Uterus (tissue), 4 donors: ENCODE measurements around the gene GTF2F2. TPM values are rescaled to one million over a fixed set of nuclear protein-coding genes. Genes with fewer than 3 reads are reported as not detected.

Experiments used
- DNase-seq, 2 donors: peaks; one replicate each; pipeline ENCODE4 v3.0.0-alpha.2; 2019 to 2020
- H3K27ac ChIP-seq, 2 donors: fragments of 200-600 bp; sonication (generic); 1 replicate in 1 of 2; 2 replicates in 1 of 2; pipeline ENCODE4 v1.5.1; 2016 to 2018
- H3K27me3 ChIP-seq, 2 donors: fragments of 200-600 bp; sonication (generic); one replicate each; pipeline ENCODE4 v1.5.1; 2018 to 2019; ENCODE audit warnings: control low read depth in 1 of 2
- H3K36me3 ChIP-seq, 2 donors: fragments of 200-600 bp; sonication (generic); one replicate each; pipeline ENCODE4 v1.5.1; 2019; ENCODE audit warnings: control low read depth in 1 of 2
- H3K4me1 ChIP-seq, 2 donors: fragments of 200-600 bp; sonication (generic); one replicate each; pipeline ENCODE4 v1.5.1; 2018 to 2019; ENCODE audit warnings: control low read depth in 1 of 2
- H3K4me3 ChIP-seq, 2 donors: fragments of 200-600 bp; sonication (generic); 1 replicate in 1 of 2; 2 replicates in 1 of 2; pipeline ENCODE4 v1.5.1; 2018 to 2019; ENCODE audit warnings: mild to moderate bottlenecking in 1 of 2
- H3K9me3 ChIP-seq, 2 donors: fragments of 200-600 bp; sonication (generic); one replicate each; pipeline ENCODE4 v1.5.1; 2019; ENCODE audit warnings: control low read depth in 1 of 2
- POLR2A ChIP-seq, 2 donors: fragments of 450-650 bp; IDR thresholded peaks; one replicate each; pipeline ENCODE4 v1.6.1; 2016; ENCODE audit warnings: antibody characterized with exemption in 2 of 2, mild to moderate bottlenecking in 1 of 2, moderate library complexity in 1 of 2
- intact Hi-C: fragments of 100-400 bp; cut with DNase I; formaldehyde crosslinking; loops from one replicate; pipeline ENCODE4 v1.15.1; 2023; ENCODE audit warnings: low total_unique reads
- total RNA-seq, 4 donors: library from RNA; depleted of rRNA in 3 of 4; stranded (reverse); fragments of >200 nt in 3 of 4; gene quantifications; one replicate each; pipeline versions ENCODE4 v1.1.0 to v1.2.4, GENCODE V29; 2014 to 2023
- TF ChIP-seq, protein P1 (sequence below), 4 experiments: fragments of 200-600 bp in 2 of 4; fragments of 450-650 bp in 2 of 4; sonication (generic) in 2 of 4; IDR thresholded peaks; one replicate each; pipeline ENCODE4 v1.5.1; 2016 to 2019; ENCODE audit warnings: antibody characterized with exemption in 4 of 4, mild to moderate bottlenecking in 2 of 4, moderate library complexity in 1 of 4
- donor health status: DM: yes; HTN: yes; CAD: no.

Gene GTF2F2
- total RNA-seq, 4 donors from 2014 or later = 6.2 to 35.1 (median 20.9) TPM

DNA sequence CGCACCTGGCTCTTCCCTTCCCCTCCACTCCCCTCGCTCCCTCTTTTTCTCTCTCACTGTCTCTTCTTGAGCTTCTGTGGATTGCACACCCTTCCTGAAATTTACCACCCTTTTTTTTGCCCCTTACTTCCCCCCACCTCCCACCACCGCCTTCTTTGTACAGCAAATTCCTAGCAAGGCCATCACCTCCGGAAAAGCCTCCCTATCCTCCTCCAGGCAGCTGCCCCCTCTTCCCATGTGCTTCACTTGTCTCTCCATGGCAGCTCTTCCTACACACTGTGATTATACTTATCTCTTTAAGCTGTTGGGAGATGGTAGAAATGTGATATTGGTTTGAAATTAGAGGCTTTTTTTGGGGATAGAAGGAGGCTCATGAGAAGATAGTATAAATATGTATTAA, 108.9 kb downstream of the GTF2F2 start:
- intact Hi-C loops = no loop called here
- Histone ChIP-seq H3K27me3 (no peaks in the 10 kb centered on the region), H3K4me1 (no peaks in the 10 kb centered on the region), H3K4me3 (no peak overlapping the region), H3K36me3 (no peaks in the 10 kb centered on the region), H3K9me3 (no peaks in the 10 kb centered on the region), H3K27ac (no peak overlapping the region)
- TF ChIP-seq POLR2A (IDR thresholded peaks at IDR 0.05) = no peak
- TF ChIP-seq, protein P1, sequence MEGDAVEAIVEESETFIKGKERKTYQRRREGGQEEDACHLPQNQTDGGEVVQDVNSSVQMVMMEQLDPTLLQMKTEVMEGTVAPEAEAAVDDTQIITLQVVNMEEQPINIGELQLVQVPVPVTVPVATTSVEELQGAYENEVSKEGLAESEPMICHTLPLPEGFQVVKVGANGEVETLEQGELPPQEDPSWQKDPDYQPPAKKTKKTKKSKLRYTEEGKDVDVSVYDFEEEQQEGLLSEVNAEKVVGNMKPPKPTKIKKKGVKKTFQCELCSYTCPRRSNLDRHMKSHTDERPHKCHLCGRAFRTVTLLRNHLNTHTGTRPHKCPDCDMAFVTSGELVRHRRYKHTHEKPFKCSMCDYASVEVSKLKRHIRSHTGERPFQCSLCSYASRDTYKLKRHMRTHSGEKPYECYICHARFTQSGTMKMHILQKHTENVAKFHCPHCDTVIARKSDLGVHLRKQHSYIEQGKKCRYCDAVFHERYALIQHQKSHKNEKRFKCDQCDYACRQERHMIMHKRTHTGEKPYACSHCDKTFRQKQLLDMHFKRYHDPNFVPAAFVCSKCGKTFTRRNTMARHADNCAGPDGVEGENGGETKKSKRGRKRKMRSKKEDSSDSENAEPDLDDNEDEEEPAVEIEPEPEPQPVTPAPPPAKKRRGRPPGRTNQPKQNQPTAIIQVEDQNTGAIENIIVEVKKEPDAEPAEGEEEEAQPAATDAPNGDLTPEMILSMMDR (IDR thresholded peaks at IDR 0.05) = no peak
- no peak for DNase-seq

- intact Hi-C loops = no loop called here
- no peak overlapping the region for H3K4me3 ChIP-seq
- DNase-seq = no peak
- no peaks in the 10 kb centered on the region for H3K36me3 ChIP-seq
- no peaks in the 10 kb centered on the region for H3K27me3 ChIP-seq
- H3K4me1 ChIP-seq = no peaks in the 10 kb centered on the region
- H3K9me3 ChIP-seq = no peaks in the 10 kb centered on the region
- H3K27ac ChIP-seq = no peak overlapping the region
- TF ChIP-seq, protein P1 (IDR thresholded peaks at IDR 0.05) = no peak
- no peak for TF ChIP-seq POLR2A (IDR thresholded peaks at IDR 0.05)
These were observed 111.0 kb downstream of the GTF2F2 start for GRCh38 chr13:45231305-45231704.

DNA sequence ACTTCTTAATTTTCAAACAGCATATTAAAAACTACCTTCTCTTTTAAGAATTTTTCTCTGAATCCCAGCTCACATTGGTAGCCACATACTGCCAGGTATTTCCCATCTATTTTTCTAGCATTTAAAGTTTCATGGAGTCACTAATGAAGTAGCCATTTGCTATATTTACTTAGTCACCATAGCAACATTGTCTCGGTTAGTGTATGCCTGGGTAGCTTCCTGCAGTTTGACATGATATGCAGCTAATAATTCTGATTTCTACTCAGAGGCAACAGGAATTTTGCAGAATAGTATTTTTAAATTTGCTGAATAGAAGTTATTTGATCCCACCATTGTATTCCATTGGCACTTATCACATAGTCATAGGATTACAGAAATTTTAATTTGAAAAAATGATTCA, 111.4 kb downstream of the GTF2F2 start:
- intact Hi-C loops = loop anchor here (2.0 kb wide), 1 partner anchor 33 kb away; no protein-coding TSS in a partner anchor
- Histone ChIP-seq H3K27me3 (no peaks in the 10 kb centered on the region), H3K36me3 (no peaks in the 10 kb centered on the region), H3K9me3 (no peaks in the 10 kb centered on the region), H3K4me1 (no peaks in the 10 kb centered on the region), H3K4me3 (no peak overlapping the region), H3K27ac (no peak overlapping the region)
- no peak for DNase-seq
- TF ChIP-seq, protein P1 (IDR thresholded peaks at IDR 0.05) = no peak
- no peak for TF ChIP-seq POLR2A (IDR thresholded peaks at IDR 0.05)

DNA sequence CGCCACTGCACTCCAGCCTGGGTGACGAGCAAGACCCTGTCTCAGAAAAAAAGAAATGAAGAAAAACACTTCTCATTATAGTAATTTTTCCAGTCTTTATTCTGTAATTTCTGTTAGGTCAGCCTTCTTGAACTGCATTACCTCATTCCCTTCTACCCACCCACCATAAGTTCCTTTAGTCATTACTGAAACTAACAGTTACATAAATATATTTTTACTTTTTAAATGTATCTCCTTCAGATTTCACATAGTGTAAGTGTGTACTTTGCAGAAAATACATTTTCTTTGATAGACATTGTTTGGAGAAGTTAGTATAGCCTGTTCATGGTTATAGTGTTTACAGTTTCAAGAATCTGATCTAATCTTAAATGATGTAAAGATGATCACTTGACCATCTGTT, 112.3 kb downstream of the GTF2F2 start:
- Histone ChIP-seq H3K4me3 (no peak overlapping the region), H3K27ac (no peak overlapping the region), H3K9me3 (no peaks in the 10 kb centered on the region), H3K4me1 (no peaks in the 10 kb centered on the region), H3K36me3 (no peaks in the 10 kb centered on the region), H3K27me3 (no peaks in the 10 kb centered on the region)
- no peak for DNase-seq
- intact Hi-C loops = loop anchor here (2.0 kb wide), 1 partner anchor 34 kb away; no protein-coding TSS in a partner anchor
- TF ChIP-seq, protein P1 (IDR thresholded peaks at IDR 0.05) = no peak
- TF ChIP-seq POLR2A (IDR thresholded peaks at IDR 0.05) = no peak

GRCh38 chr13:45238945-45239795, 118.9 kb downstream of the GTF2F2 start:
- Histone ChIP-seq H3K36me3 (no peaks in the 10 kb centered on the region), H3K27ac (no peak overlapping the region)
- TF ChIP-seq, protein P1 (IDR thresholded peaks at IDR 0.05) = no peak
- no peak for TF ChIP-seq POLR2A (IDR thresholded peaks at IDR 0.05)

More at GRCh38 chr13:45238945-45239795, 118.9 kb downstream of the GTF2F2 start:
- H3K4me1 ChIP-seq = no peaks in the 10 kb centered on the region
- intact Hi-C loops = no loop called here
- no peaks in the 10 kb centered on the region for H3K27me3 ChIP-seq
- no peak overlapping the region for H3K4me3 ChIP-seq
- H3K9me3 ChIP-seq = no peaks in the 10 kb centered on the region
- DNase-seq = no peak
